Panc1 (cell line): ENCODE data around the gene PIGS.

Experiments used
- CTCF ChIP-seq: fragments of 450-650 bp; IDR thresholded peaks from 2 replicates; pipeline ENCODE4 v1.5.1; 2017; ENCODE audit warnings: mild to moderate bottlenecking
- POLR2AphosphoS5 ChIP-seq: IDR thresholded peaks from 2 replicates; pipeline ENCODE4 v1.6.1; 2012; ENCODE audit warnings: mild to moderate bottlenecking, low read depth, low read length, moderate library complexity
- REST ChIP-seq, 2 experiments: IDR thresholded peaks; 2 replicates each; pipeline ENCODE4 v1.6.1; 2011 to 2012; ENCODE audit warnings: low read depth in 2 of 2, control low read depth in 1 of 2, low read length in 1 of 2, mild to moderate bottlenecking in 1 of 2, moderate library complexity in 1 of 2; ENCODE audit not compliant: insufficient read depth in 1 of 2
- SIN3A ChIP-seq: IDR thresholded peaks from 2 replicates; pipeline ENCODE4 v1.6.1; 2012; ENCODE audit warnings: low read depth, mild to moderate bottlenecking, low read length, moderate library complexity, borderline replicate concordance; ENCODE audit not compliant: insufficient read depth
- TCF7L2 ChIP-seq: IDR thresholded peaks from 2 replicates; pipeline ENCODE4 v1.6.1; 2011; ENCODE audit warnings: mild to moderate bottlenecking, low read depth, low read length, inconsistent platforms

- TF ChIP-seq CTCF: no peak
- TF ChIP-seq POLR2AphosphoS5: no peak
- TF ChIP-seq REST (IDR thresholded peaks at IDR 0.05; ENCODE audit: insufficient read depth in 1 of 2, low read depth in 2 of 2, low read length in 1 of 2): no peak
- no peak for TF ChIP-seq SIN3A
- TF ChIP-seq TCF7L2: no peak
These were observed 67.9 kb downstream of the PIGS start for GRCh38 chr17:28503420-28503819.
